Left renal pelvis (tissue), 4 donors: Measurements from ENCODE around the gene GTPBP2. TPM values are rescaled to one million over a fixed set of nuclear protein-coding genes. Genes with fewer than 3 reads are reported as not detected.

Experiments used
- DNase-seq, 4 donors: peaks; one replicate each; pipeline ENCODE4 v3.0.0-alpha.2; 2013; ENCODE audit warnings: low read depth in 4 of 4, low spot score in 3 of 4
- polyA plus RNA-seq, 4 donors: library from polyadenylated mRNA; unstranded; fragments of 120-200 nt; gene quantifications; one replicate each; pipeline ENCODE4 v1.2.1, GENCODE V29; 2013; ENCODE audit not compliant: insufficient read length in 4 of 4

Gene GTPBP2
- polyA plus RNA-seq: 10 to 100 TPM; 41.1 to 60.9 (median 50.4) TPM

GRCh38 chr6:43629104-43629504 is at the start of gene GTPBP2:
Gene GTPBP2, minus strand, starts transcription at chr6:43629264. Its CDS starts 102 bp downstream, at chr6:43629162.
- DNase-seq: peak; percentile 94 to 98 (median 98)

GRCh38 chr6:43678341-43678740 is 49.3 kb upstream of the GTPBP2 start:
- DNase-seq: no peak

GRCh38 chr6:43677759-43678158 is 48.7 kb upstream of the GTPBP2 start:
- DNase-seq: no peak

- DNase-seq: no peak
These were observed 48.0 kb upstream of the GTPBP2 start for GRCh38 chr6:43676962-43677606.

GRCh38 chr6:43674921-43675320 is 45.9 kb upstream of the GTPBP2 start:
- no peak for DNase-seq

- no peak for DNase-seq
These were observed 45.2 kb upstream of the GTPBP2 start for GRCh38 chr6:43674291-43674690.

- DNase-seq: peak in 2 of 4 donors; percentile 65 to 79
These were observed 44.5 kb upstream of the GTPBP2 start for GRCh38 chr6:43673444-43674084.

GRCh38 chr6:43671801-43672690 is 43.0 kb upstream of the GTPBP2 start:
- DNase-seq: no peak

GRCh38 chr6:43671011-43671800 is 42.1 kb upstream of the GTPBP2 start:
- DNase-seq: no peak

- no peak for DNase-seq
These were observed 41.5 kb upstream of the GTPBP2 start for GRCh38 chr6:43670623-43670986.

GRCh38 chr6:43669922-43670622 is 41.0 kb upstream of the GTPBP2 start:
- no peak for DNase-seq

- DNase-seq: no peak
These were observed 40.2 kb upstream of the GTPBP2 start for GRCh38 chr6:43669050-43669921.

- peak; percentile 73 to 86 (median 80) for DNase-seq
These were observed 39.3 kb upstream of the GTPBP2 start for GRCh38 chr6:43668151-43669028.

GRCh38 chr6:43667245-43668150 is 38.4 kb upstream of the GTPBP2 start:
- peak in 1 of 4 donors; percentile 73 for DNase-seq

- no peak for DNase-seq
These were observed 37.3 kb upstream of the GTPBP2 start for GRCh38 chr6:43666196-43666920.

GRCh38 chr6:43665376-43665775 is 36.3 kb upstream of the GTPBP2 start:
- no peak for DNase-seq
